GM18526 (cell line): ENCODE data around the gene ABHD10.

Source experiments
- POLR2A ChIP-seq: IDR thresholded peaks from 3 replicates; pipeline ENCODE4 v1.6.1; 2011; ENCODE audit not compliant: insufficient read length; ENCODE audit errors: extremely low read depth

Gene ABHD10

DNA sequence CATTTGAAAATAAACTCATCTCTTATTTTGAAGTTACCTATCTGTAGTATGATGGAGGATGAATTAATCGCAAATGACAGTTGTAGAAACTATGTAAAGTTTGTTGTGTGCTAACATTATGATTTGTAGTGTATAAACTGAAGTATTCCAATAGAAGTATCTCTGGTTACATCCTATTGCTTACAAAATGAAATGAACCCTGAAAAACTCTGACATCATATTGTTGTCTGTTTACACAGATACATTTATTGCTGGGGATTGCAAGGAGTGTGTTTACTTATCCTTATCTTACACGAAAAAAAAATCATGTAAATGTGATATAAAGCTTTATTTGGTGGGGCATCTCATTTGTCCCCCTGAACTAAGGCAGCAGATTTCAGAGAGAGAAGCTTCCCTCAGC lies 2.6 kb upstream of the ABHD10 start:
- no peak for TF ChIP-seq POLR2A

DNA sequence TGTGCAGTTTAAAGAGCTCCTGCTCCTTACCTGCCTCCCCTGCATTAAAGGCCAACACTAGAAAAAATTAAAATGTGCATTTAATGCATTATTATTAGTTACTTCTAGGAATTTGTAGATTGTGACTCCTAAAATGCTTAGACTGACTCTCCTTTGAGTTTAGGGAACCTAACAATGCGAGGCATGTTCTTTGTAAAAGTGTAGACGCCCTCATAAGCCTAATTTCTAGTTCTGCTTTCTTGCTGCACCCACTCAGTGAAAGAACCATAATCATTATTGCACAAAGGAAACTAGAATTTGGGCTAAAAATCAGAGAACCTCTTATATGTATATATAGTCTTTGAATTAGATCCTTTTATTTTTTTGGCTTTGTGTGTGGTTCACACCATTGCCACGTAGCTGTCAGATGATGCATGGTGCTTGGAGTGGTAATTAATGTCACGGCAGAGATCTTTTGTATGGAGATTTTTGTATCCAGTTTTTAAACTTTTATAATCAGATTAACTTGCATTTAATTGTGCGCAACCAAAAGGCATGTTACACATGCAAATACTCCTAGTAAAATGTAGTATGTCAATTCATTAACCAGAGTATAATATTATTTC lies 710 bp downstream of the ABHD10 start:
- TF ChIP-seq POLR2A = no peak

DNA sequence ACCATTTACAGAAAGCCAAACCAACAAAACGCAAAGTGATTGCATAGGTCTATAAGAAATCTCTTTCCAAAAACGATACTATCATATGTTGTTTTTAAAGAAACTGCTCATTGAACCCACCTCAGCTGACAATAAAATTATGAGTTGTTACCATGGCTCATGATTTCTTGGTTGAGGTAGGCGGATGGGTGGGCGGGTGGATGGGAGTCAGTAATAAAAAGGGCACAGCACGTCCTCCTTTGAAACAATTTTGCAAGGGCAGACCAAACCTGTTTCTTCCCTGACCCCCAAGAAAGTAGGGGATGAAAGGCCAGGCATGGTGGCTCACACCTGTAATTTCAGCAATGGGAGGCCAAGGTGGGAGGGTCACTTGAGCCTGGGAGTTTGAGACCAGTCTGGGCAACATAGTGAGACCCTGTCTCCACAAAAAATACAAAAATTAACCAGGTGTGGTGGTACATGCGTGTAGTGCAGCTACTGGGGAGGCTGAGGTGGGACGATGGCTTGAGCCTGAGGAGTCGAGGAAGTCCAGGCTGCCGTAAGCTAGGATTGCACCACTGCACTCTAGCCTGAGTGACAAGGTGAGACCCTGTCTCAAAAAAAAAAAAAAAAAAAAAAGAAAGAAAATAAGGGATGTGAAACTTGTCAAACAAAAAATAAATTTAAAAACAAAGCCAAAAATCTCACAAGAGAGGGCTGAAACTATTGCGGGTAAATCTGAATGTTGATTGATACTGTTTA lies 2.1 kb downstream of the ABHD10 start:
- TF ChIP-seq POLR2A = no peak

DNA sequence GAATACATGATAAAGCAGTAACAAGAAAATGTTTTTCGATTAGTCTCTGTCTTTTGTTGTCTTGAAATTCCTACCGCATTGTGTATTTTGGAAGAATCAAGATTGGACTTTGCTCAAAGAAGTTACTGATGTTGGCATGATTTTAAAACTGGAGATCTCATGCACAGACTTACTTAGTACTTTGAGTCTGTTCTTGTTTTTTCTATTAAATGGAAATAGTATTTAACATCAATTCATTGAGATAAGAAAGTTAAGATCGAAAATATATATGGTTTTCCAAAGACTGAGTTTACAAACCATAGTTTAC lies 2.6 kb downstream of the ABHD10 start:
- TF ChIP-seq POLR2A = no peak

DNA sequence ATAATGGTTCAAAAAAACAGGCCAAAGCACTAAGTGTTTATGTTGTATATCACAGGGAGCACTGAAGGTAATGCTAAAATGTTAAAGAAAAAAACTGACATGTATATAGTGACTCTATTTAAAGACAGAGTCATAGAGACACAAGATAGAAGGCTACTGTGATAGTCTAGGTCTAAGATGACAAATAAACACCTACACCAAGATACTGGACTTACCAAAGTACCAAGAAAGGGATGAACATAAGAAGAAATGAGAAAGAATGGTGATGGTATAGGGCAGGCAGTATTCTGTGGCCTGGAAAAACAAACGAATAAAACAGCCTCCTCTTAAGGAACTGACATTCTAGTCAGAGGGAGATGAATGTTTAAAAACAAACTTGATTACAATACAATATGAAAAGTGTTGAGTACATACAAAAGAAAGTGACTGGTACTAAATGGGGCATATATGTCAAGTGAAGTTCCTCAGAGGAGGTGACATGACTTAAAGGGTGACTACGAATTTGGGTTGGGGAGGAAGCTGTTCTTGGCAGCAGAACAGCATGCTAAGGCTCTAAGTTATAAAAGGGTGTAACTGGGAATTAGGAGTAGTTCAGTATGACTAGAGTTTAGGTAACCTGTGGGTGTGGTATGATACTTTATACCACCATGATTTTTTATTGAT lies 5.9 kb downstream of the ABHD10 start:
- no peak for TF ChIP-seq POLR2A

DNA sequence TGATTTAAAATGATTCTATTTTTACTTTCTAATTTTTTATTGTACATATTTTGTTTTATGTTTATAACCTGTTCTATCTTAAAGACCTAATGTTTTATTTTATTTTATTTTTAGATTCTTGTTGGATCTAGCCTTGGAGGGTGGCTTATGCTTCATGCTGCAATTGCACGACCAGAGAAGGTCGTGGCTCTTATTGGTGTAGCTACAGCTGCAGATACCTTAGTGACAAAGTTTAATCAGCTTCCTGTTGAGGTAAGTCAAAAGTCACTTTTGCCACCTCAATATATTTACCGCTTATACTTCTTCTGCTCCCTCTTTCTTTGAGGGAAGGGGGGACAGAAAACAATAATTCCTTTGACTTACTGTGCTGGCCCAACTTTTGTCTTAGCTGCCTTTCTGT lies 8.0 kb downstream of the ABHD10 start:
- no peak for TF ChIP-seq POLR2A

DNA sequence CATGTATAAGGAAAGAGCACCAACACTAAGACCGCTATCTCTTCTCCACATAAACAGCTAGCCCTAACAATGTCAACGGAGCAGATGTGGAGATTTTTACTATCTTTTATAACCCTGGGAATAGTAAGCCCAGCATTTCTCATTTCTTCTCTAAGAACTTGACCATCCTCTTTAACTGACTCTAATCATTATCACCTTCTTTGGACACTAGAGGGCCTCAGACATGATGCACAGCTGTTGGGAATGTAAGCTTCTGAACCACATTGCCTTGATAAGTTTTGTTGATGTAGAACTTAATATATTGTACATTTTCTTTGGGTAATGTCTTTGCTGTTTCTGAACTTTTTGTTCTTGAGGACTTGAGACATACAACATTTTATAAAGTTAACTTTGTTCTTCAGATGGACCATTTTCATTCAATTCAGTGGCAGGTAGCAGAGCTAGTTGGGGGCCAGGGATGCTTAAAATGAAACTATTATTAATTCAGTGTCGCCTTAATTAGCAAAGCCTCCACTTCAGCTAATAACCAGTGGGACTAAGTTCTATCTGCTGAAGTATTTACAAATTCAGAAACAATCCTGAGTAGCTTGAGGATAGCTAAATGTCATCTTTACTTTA lies 10.3 kb downstream of the ABHD10 start:
- TF ChIP-seq POLR2A = no peak

DNA sequence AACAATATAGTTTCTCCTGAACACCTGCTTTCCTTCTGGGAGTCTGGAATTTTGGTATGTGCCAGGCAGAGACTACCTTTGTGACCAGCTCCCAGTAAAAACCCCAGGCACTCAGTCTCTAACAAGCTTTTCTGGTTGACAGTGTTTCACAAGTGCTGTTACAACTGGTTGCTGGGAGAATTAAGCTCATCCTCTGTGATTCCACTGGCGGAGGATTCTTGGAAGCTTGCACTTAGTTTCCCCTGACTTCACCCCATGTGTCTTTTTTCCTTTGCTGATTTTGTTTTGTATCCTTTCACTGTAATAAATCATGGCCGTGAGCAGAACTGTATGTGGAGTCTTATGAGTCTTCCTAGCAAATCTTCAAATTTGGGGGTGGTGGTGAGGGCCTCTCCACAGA lies 14.2 kb downstream of the ABHD10 start:
- no peak for TF ChIP-seq POLR2A

DNA sequence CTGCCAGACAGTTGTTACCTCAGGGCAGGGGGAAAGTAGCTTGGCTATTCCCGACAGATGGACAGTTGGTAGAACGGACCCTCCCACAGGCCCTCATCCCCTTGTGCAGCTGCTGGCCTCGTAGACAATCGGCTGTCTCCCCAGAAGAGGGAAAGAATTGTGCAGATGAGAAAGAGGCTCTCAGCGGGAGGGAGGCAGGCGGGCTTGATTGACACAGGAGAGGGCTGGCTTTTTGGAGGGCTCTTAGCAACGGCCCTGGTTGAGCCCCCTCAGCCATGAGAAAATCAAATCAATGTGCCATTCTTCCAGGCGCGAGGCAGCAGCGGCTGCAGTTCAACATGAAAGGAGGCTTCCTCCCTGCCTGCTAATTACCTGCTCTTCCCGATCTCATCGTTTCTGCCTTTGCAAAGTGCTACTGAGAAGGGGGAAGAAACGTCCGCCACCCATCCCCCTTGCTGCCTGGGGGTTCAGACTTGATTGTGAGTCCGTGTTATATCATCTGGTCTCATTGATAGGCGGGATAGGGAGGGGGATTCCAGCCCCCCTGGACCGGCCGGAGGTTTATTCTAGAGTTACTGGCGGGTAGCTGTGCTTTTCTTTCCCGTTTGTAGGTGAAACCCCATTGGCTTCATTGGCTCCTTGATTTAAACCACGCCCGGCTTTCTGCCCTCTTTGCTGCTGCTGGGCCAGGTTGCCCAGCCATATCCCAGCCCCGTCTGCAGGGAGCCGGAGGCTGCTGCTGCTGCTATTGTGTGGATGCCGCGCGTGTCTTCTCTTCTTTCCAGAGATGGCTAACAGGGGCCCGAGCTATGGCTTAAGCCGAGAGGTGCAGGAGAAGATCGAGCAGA lies 20.0 kb downstream of the ABHD10 start, which contains the start of gene TAGLN3:
TSS of gene TAGLN3 (plus strand) at position 287 of the 848 bp plus-strand sequence. CDS start at position 788, 501 bp downstream.
- no peak for TF ChIP-seq POLR2A

DNA sequence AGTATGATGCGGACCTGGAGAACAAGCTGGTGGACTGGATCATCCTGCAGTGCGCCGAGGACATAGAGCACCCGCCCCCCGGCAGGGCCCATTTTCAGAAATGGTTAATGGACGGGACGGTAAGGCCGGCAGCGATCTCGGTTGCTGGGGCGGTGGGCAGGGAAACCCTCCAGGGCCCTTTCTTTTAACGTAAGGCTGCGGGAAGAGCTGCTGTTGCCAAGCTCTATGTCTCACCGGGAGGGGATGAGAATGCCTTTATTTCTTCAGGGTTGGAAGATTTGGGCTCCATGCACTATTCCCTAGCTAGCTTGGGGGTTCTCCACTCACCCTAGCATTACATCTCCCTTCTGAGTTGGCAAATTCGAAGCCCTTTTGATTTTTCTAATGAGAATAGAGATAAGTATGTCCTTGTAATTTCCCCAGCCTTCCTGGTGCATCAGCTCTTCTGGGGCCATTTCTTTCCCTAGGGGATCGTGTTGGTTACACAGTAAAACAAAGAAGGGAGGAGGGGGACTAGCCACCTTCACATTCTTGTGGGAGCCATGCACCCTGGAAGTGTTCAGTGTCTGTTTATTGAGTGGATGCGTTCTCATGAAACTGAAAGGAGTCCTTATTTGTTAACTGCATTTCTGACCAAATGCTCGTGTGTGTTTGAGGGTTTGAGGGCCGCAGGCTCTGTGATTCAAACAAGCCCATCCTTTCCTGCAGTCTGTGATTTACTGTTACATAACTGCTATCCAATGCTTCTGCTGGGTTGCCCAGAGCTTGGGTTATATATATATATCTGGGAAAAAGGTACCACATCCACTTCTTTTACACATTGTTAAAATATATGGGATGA lies 20.9 kb downstream of the ABHD10 start:
- TF ChIP-seq POLR2A = no peak

DNA sequence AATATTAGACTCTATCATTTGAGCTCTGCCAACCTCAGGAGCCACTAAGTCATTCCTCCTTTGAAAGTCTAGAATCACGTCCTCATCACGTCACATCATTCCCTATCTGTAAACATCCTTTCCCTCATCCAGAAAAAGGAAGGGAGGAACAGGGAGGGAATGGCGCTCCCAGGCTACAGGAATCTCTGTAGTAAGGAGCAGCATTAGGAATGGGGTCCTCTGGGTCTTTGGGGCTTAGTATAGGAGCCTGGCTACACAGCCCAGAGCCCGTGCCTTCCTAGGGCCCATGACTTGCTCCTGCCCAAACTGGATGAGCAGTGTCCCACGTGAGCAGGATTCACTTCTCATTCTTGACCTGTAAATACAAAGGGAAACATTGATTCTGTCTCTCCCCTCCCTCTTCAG lies 21.5 kb downstream of the ABHD10 start:
- TF ChIP-seq POLR2A = no peak

DNA sequence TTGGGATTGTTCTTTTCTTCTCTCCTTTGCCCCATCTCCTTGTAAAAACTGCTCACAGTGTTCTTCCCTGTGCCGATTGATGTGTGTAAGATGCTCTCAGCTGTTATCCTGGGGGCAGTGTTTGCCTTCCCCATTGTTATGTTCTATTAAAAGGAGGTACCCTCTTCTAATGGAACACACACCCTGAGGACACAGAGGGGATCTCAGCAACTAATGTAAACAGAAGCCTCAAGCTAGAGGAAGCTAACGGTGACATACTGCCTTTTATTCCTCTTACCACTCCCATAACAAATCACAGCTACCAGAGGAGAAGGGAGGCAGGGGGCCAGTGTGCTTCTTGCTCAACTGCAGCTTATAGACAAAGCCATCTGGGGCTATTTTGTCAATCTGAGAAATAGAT lies 22.1 kb downstream of the ABHD10 start:
- TF ChIP-seq POLR2A = no peak

DNA sequence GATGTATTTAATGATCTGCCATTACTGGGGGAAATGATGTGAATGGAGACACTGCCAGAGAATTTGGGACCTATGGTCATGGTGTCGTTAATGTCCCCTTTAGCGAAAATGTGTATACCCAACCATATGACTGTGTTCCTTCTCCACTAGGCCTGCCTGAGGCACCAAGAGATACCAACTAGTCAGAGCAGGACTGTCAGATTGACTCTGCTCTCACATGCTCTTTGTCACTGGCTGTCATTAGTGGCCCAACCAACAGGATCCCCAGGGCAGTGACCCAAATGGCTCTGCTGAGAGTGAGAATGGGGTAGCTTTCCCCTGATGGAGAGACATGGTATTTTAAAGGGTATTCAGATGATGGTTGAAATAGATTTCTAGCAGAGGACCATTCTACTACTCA lies 22.7 kb downstream of the ABHD10 start:
- TF ChIP-seq POLR2A = no peak
